Omental fat pad (tissue), 4 donors: ENCODE data around the gene TSPAN13. TPM values are rescaled to one million over a fixed set of nuclear protein-coding genes. Genes with fewer than 3 reads are reported as not detected.

ENCODE experiments used
- ATAC-seq: fragments of 150-250 bp; one replicate; pipeline ENCODE4 v1.9.1; 2016; ENCODE audit warnings: mild to moderate bottlenecking, moderate library complexity; ENCODE audit not compliant: low FRiP score
- DNase-seq: peaks from one replicate; pipeline ENCODE4 v3.0.0-alpha.2; 2019; ENCODE audit warnings: low spot score
- CTCF ChIP-seq, 3 donors: fragments of 450-650 bp; IDR thresholded peaks; one replicate each; pipeline ENCODE4 v1.5.1; 2016 to 2017; ENCODE audit warnings: antibody characterized with exemption in 3 of 3, mild to moderate bottlenecking in 3 of 3, moderate library complexity in 2 of 3
- total RNA-seq, 4 donors: library from RNA; depleted of rRNA; stranded (reverse); fragments of >200 nt; gene quantifications; one replicate each; pipeline ENCODE4 v1.1.0, GENCODE V29; 2016

Gene TSPAN13
- total RNA-seq, 4 donors from 2014 or later = 15.2 to 111 (median 30.5) TPM

GRCh38 chr7:16744518-16745250 is 8.9 kb upstream of the TSPAN13 start:
- ATAC-seq = no peak
- no peak for TF ChIP-seq CTCF (IDR thresholded peaks at IDR 0.05)
- DNase-seq = no peak

GRCh38 chr7:16745645-16746044 is 7.9 kb upstream of the TSPAN13 start:
- no peak for TF ChIP-seq CTCF (IDR thresholded peaks at IDR 0.05)
- no peak for DNase-seq
- ATAC-seq = no peak

DNA sequence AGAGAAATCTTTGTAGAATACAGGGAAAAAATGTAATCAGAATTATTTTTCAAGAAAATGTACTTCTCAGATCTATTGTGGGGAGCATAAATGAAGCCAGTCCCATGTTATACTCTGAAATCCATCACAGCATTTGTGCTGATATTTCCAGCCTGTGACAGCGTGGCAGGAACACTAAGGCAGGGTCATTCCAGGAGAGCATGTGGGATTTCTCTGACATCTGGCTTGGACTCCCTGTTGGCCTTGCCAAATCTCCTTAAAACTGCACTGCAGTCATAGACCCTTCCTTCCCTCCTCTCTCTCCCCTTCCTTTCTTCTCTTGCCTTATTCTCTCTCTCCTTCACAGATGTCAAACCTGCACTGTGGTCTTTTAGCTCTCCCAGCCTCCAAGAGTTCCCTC is 6.5 kb upstream of the TSPAN13 start:
- ATAC-seq (no peak), DNase-seq (no peak)
- TF ChIP-seq CTCF (IDR thresholded peaks at IDR 0.05) = no peak

GRCh38 chr7:16753932-16754855 is 639 bp downstream of the TSPAN13 start:
- ATAC-seq (peak; percentile 54), DNase-seq (no peak)
- no peak for TF ChIP-seq CTCF (IDR thresholded peaks at IDR 0.05)

- TF ChIP-seq CTCF (IDR thresholded peaks at IDR 0.05) = no peak
- no peak for DNase-seq
- ATAC-seq = no peak
Measured at GRCh38 chr7:16754856-16755317, 1.3 kb downstream of the TSPAN13 start.

DNA sequence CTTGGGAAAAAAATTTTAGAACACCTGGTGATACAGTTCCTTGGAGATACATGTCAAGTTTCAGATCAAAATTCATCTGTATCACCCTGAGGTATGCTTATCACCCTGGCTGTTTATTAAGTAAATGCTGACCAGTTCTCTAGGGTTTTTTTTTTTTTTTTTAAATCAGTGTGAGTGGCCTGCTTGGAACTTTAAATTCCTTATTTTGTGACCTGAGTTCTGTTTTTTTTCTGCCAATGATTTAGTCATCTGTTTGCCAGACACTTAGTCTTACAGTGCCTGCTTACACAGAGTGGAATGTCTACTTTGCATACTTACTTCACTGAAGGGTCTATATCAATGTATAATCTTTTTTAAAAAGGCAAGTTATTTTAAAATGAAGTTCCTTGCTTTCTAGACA is 1.8 kb downstream of the TSPAN13 start:
- ATAC-seq (no peak), DNase-seq (no peak)
- TF ChIP-seq CTCF (IDR thresholded peaks at IDR 0.05) = no peak
